NCI-H345 (cell line): ENCODE data around the gene RPS21.
A peak's percentile ranks its signal among the peaks of the same experiment; 100 is the strongest.
"Not testable (repeated sequence)": the region's sequence is repeated elsewhere in the genome, so short reads cannot be mapped to it uniquely, and the experiment has no call there.

Experiments used
- DNase-seq: peaks from one replicate; lab custom pipeline; 2025; lab: John Stamatoyannopoulos, UW

RPS21 gene

DNA sequence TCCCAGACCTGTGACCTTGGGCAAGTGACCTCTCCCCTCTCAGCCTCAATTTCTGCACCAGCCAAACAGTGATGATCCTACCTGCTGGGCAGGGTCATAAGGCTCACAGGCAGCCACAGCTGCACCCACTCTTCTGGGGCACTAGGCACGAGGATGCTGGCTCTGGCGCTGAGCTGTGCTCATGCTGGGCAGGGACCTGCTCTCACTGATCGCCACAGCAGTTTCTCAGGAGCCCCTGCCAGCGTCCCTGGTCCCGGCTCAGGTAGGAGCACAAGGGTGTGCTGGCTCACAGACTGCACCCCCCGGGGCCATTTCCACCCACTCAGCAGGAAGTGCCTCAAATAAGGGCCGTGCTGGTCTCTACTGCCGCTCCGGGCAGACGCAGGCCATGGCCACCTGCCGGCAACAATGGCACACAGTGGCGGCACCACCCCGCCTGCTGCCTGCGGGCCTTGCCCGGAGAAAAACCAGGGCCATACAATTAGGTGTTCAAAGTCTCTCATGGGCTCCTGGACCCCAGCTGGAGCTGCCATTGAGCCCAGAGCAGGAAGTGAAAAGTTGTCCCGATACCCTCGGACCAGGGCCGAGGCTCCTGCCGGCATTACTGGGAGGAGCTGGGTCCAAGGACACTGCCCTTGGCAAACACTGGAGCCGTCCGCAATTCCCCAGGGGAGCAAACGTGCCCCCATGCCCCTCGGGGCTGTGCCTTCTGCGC lies 24.7 kb downstream of the RPS21 start:
- peak; percentile 88 for DNase-seq

DNA sequence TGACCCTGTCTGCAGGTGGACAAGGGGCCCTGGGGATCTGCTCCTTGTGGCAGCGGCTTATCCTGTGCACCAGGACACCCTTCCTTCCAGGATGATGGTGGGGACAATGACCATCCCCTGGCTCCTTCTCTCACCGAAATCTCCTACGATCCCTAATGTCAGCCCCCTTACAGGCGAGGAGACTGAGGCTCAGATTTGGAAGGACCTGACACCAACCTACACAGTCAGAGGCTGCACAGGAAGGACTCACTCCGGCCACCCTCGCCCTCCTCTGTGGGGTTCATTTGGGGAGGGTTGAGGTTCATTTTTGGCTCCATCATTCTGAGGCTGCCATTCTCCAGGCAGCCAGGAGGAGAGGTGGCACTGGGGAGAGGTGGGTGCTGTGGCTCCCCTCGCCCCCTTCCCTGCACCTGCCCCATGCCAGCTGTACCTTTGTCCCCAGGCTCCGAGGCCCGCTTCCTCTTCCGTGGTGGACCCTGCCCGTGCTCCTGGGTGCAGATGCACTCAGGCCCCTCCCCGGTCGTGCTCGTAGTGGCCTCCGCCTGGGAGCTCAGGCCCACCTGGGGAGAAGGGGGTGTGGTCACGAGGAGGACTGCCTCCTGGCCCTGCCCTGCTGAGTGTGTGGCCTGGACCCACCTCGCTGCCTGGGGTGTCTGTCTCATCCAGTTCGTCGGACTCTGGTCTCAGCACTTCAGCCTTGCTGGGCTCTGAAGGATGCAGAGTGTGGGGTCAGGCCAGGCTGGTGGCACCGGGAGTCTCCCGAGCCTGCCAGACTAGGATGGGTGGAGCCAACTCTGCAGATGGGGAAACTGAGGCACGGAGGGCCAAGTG lies 25.5 kb downstream of the RPS21 start:
- DNase-seq = peak; percentile 54

DNA sequence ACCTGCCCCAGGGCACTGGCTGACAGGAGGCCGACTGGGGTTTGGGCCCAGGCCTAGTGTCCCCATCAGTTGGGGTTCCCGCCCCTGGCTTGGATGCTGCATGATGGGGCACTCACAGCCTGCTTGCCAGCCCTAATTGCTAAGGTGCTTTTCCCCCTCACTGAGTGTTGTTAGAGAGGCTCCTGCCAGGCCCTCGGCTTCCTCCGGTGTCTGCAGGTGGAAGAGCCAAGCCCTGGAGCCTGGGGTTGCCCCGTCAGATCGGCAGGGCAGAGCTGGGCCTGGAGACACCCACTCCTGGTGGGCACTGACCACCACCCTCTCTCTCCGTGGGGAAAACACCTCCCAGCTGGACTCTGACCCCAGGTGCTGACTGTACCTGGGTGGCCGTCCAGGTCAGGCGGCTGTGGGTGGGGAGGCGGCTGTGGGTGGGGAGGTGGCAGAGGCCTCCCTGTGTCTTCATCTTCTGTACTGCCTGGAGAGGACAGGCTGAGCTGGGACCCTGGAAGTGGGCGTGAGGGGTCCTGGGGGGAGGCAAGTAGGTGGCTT lies 26.2 kb downstream of the RPS21 start:
- DNase-seq = no peak

DNA sequence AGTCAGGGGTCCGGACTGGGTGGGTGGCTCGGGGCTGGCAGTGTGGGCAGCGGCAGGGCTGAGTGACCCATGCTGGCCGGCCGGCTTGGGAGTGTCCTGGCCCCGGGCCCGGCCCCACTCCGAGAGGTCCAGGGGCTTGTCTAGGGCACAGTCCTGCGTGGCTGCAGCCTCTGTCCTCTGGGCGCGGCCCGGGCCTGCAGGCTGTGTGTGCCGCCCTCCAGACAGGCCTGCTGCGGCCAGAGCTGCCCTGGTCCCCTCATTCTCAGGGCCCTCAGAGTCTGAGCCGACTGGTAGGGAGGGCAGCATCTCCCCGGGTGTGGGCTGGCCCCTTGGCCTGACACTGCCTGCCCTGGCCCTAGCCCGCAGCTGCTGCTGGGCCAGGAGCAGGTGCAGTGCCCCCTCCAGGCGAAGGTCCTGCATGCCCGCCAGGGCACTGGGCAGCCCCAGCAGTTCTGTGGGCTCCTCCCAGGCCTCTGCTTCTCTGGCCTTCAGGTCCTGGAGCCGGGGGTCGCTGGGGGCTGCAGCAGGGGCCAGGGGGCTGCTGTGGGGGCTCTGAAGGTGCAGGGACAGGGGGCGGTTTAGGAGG lies 27.1 kb downstream of the RPS21 start:
- DNase-seq = no peak

DNA sequence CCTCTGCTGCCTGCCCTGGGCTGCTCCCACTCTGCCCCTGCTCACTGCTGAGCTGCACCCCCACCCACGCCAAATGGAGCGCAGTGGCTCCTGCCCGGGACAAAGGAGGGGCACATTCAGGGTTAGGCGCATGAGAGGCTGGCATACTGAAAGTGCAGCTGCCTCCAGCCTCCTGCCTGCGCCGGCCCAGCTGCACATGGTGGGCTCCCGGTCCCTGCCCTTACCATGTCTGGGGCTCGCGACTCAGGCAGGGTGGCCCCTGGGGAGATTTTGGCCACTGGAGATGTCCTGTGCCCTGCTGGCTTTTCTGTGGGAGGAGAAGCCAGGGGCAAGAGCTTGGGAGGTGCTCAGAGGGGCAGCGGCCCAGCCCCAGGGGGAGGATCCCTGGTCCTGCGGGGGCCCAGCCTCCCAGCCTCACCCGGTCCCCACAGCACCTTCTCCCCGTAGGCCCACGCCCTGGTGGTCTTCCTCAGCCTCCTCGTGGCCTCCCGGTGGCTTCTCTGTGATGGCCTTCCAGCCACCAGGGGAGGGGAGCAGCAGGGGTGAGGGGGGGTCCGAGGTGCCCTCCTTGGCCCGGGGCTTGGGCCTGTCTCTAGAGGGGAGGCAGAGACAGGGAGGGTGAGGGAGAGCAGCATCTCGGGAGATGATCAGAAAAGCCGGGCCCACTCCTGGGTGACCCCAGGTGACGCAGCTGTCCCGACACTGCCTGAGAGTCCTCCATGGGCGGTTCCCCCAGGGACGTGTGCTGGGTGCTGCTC lies 28.6 kb downstream of the RPS21 start:
- DNase-seq = no peak

DNA sequence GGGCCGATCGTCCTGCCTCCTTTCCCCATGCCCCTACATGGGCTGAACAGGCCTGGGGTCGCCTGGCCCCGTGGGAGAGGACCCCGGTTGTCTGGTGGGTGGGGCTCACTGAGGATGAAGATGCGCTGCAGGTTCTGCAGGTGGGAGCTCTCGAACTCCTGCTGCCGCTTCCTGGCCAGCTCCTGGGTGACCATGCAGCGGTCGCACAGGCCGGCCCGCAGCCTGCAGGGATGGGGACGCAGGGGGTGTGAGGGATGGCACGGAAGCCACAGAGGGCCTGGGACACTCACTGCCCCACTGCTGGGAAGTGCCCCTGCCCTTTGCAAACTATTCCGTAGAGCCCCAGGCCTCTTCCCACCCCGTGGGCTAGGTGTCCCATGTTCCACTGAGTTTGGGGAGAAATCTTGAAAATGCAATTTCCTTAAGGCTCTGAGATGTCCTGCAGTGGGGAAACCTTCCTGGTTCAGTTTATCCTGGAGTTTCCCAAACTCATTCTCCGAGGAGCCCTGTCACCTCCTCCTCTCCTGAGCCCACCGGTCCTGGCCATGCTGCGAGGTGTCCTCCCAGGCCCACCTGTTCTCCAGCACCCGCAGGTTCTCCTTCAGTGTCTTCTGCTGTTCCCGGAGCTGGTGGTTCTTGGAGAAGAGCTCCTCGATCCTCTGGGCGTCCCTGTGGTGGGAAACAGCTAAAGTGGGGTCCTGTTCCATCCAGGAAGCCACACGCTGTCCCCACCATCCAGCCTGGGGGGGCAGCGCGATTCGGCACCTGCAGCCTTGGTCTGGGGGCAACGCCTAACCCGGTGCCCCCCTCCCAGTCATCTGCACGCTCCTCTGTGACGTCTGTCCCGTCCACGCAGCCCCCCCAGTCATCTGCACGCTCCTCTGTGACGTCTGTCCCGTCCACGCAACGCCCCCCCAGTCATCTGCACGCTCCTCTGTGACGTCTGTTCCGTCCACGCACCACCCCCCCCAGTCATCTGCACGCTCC lies 30.0 kb downstream of the RPS21 start:
- DNase-seq = no peak

DNA sequence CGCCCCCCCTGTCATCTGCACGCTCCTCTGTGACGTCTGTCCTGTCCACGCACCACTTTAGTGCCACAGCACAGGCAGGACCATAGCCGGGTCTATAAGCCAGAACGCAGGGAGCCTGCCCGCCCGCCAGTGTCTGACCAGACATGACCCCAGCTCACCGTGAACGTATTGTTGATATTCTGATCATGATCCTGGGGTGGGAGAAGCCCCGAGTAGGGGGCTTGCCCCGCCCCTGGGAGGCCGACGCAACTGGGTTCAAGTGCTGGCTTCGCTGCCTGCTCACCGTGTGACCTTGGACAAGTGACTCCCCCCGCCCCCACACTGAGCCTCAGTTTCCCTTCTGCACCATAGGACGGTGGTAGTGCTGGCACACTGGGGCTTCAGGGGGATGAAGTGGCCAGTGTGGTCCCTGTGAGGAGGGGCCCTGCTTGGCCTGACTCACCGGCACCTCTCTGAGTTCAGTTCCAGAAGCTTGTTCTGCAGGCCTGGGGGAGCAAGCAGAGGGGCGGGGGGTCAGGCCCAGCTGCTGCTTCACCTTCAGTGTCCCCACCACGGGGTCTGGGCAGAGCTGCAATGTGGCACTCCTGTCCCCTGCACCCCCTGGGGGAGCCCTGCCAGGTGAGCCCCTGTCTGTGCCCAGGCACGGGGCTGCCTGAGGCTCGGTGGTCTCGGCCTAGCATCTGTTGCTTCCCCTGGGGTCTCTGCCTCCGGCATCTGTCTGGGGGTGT lies 31.2 kb downstream of the RPS21 start:
- no peak for DNase-seq

DNA sequence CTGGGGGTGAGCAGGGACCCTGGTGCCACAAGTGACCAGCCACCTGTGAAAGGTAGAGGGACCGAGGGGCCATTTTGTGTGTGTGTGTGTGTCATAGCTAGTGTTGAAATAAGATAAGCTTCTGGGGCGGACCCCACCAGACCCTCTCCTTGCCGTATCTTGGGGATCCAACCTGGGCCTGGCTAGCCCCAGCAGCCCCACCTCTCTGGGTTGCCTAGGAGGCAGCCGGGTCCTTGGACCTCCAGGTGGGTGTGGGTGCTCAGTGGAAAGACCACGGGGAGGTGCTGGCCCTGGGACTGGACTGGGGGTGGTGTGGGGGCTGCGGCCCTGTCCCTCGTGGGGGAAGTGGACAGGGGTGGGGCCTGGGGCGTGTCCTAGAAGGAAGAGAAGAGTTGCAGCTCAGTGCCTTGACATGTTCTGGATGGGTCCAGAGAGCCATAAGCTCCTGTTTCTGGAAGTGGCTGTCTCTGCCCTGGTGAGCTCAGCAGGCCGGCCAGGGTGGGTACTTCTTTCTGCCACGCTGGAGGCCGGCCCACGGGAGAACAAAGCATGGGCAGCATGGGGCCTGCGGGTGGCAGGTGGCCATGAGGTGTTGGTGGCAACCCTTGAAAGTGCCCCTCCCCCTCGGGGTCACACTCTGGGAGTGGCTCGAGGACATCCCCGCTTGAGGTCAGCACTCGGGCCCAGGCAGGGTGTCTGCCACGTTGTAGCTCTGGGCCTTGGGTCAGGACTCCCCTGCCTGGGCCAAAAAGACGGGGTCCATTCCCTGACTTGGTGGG lies 32.0 kb downstream of the RPS21 start:
- DNase-seq = no peak

DNA sequence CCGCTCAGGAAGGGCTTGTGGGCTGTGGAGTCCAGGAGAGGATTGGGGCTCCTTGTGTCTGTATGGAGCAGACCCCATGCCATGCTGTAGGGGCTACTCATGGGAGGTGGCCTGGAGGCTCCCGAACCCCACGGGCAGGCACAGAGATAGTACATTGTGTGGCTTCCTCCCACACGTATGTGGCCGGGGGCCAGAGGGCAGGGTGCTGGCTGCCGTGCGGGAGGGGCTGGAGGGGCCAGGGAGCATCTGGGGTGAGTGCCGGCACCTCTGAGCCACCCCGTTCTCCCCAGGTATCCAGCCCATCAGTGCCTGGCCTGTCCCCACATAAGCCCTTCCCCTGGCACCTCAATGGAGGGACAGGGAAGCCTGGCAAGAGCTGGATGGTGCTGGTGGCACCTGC lies 32.9 kb downstream of the RPS21 start:
- no peak for DNase-seq

DNA sequence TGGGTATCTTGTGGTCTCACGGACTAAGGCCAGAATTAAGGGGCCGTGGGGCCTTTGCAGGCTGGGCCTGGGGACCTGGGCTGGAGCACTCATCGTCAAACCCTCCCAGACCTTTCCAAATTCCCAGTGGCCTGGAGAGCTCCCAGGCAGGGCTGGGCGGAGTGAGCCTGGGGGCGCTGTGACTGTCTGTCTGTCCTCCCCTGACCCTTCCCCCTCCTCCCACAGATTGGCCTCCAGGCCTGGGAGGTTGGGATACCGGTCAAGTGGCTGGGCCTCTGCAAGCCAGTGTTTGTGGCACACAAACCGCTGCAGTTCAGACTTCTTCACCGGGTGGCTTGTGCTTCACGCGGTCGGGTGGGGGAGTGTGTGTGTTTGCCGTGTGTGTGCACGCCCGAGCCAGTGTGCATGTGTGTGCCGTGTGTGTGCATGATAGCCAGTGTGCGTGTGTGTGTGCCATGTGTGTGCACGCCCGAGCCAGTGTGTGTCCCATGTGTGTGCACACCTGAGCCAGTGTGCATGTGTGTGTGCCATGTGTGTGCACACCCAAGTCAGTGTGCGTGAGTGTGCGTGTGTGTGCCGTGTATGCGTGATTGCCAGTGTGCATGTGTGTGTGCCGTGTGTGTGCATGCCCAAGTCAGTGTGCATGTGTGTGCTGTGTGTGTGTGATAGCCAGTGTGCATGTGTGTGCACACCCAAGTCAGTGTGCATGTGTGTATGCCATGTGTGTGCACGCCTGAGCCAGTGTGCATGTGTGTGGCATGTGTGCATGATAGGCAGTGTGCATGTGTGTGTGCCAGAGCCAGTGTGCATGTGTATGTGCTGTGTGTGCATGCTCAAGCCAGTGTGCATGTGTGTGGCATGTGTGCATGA lies 34.2 kb downstream of the RPS21 start:
- DNase-seq = no peak

DNA sequence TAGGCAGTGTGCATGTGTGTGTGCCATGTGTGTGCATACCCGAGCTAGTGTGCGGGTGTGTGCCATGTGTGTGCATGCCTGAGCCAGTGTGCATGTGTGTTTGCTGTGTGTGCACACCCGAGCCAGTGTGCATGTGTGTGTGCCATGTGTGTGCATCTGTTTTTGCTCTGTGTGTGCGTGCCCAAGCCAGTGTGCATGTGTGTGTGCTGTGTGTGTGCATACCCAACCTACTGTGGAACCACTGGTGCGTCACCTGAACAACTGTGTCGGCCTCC lies 34.8 kb downstream of the RPS21 start:
- DNase-seq = no peak

DNA sequence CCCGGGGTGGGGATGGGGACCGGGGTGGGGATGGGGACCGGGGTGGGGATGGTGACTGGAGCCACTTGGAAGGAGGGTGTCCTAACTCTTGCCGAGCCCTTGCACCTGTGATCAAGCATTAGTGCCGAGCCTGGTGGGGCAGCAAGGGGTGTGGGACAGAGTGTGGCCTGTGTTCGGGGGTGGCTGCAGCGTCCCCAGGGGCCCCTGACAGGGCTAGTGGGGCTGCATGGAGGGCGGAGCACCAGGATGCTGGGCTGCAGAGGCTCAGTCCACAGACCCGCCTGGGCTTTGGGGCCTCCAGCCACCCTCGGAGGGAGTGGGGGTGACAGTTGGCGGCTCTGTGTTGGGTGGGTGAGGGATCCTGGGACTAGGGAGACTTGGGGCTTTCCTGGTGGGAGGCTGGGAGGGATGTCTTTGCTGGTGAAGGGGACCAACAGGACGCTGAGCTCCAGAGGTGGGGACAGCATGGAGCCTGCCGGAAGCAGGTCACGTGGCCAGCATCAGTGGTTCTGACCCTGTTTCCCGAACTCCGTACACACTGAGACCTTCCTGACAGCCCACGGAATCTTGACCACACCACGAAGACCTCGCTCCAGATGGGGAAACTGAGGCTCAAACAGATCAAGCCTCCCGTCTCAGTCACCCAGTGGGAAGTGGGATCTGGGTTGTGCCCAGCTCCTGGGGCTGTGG lies 35.9 kb downstream of the RPS21 start:
- DNase-seq = no peak

DNA sequence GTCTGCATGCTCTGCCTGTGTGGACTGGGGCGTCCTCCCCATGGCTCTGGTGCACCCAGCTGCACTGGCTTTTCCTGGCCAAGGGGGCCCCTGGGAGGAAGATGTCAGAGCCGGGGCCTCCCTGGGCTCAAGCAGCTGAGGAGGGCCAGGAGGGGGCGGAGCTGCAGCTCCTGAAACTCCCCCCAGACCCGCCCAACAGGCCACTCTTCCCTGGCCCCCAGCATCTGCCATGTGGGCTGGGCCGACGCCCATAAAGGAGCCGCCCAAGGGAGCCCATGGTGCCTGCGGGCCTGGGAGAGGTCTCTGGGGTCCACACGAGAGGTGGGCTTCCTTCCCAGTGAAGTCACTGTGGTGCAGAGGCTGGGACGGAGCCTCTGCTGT lies 36.4 kb downstream of the RPS21 start:
- no peak for DNase-seq

DNA sequence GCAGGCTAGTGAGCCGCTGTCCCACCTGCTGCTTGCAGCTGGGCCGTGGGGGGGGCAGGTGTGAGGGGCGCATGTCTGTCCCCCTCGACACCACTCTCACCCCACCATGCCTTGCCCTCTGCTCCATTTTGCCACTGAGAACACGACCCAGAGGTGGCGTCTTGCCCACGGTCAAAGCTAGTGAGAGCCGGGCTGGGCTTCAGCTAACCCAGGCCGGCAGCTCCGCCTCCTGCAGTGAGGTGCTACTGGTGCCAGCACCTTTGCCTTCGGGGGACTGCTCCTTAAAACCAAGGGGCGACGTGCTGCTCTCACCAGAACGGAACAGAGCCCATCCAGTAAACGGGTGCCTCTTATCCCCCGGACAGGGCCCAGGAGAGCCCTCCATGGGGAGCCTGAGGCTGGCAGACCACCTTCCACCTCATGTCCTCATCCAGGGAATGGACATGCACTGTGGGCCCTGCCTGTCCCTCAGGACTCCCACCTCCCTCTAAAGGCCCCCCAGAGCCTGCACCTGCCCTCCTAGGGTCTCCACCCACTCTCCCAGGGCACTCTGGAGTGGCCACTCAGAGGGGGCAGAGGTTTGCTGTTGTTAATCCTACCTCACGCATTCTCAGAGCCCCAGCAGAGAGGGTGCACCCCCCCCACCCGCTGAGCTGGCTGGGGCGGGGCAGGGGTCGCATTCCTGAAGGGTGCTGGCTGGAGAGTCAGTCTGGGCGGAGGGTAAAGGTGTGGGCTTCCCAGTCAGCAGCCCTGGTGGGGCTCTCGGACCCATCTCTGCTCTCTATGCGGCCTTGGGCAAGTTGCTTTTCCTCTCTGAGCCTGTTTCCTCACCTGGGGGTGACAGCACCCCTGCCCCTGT lies 37.6 kb downstream of the RPS21 start:
- DNase-seq = no peak

DNA sequence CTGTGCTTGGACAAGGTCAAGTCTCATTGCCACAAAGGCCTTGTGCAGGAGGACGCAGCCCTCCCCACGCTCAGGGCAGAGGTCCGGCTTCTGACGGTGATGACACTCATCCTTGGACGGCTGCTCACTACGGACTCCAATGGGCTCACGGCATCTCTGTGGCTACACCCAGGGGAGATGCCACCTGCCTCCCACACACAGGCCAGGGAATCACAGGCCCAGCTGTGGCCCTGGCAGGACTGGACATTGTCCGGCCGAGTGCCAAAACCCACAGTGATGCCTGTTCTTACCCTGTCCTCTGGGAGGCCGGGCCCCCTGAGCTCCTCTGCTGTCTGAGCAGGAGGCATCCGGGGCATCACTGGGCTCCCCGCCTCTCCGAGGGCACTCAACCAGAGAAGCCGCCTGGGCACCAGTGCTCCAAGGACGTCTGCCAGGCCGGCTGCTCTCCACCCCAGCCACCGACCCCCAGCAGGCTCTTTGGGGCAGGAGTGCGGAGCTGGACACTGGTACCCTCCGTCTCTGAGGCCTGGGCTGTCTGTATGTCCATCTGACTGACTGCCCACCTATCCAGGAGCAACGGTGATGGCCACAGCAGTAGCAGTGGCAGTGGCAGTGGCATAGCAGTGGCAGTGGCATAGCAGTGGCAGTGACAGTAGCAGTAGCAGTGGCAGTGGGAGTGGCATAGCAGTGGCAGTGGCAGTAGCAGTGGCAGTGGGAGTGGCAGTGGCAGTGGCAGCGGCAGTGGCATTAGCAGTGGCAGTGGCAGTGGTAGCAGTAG lies 38.6 kb downstream of the RPS21 start:
- no peak for DNase-seq

DNA sequence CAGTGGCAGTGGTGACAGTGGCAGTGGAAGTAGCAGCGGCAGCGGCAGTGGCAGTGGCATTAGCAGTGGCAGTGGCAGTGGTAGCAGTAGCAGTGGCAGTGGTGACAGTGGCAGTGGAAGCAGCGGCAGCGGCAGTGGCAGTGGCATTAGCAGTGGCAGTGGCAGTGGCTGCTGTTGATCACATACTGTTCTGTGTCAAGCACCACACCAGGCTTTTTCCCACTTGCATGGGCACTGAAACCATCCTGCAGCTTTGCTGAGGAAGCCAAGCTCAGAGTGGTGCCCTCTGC lies 39.1 kb downstream of the RPS21 start:
- not testable (repeated sequence) for DNase-seq

DNA sequence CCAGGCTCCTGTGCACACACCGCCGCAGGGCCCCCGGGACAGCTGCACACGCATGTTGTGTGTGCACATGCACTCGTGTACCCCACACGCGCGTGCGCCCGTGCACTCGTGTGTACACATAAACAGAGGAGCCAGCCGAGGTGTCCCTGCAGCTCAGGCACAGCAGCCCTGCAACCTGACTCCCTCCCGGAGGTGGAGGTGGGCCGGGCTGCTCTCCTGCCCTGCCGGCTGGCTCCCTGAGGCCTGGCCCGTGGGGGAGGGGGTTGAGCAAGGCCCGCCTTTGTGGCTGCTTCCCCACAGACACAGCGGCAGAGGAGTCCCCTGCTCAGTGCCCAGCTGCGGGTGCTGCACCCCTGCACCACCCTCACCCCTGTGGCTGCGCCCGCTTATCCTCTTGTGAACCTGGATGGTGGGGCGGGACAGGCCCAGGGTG lies 39.8 kb downstream of the RPS21 start:
- peak; percentile 13 for DNase-seq
